ENCODE measurements around the gene TGFBR1. TPM values are rescaled to one million over a fixed set of nuclear protein-coding genes. Genes with fewer than 3 reads are reported as not detected.

Gene TGFBR1
- total RNA-seq, 4 donors from 2014 or later = 37.0 to 65.8 (median 48.8) TPM

- H3K27me3 ChIP-seq = no peaks in the 10 kb centered on the region
- H3K4me1 ChIP-seq = peaks cover 17 to 73% (median 32%) of the 10 kb centered on the region in 3 donors
- no peaks in the 10 kb centered on the region for H3K36me3 ChIP-seq
- H3K4me3 ChIP-seq = no peak overlapping the region
- 57 to 77% methylated on average over 2 of the region's 2 CpGs for WGBS, 2 donors (ENCODE audit: low coverage in 1 of 2)
- no peak for ATAC-seq
- peak overlapping the region in 1 of 4 donors; percentile 37 for H3K27ac ChIP-seq
- H3K9me3 ChIP-seq = no peaks in the 10 kb centered on the region
- no peak for TF ChIP-seq EP300 (IDR thresholded peaks at IDR 0.05)
- TF ChIP-seq POLR2A (IDR thresholded peaks at IDR 0.05) = no peak
- no peak for TF ChIP-seq CTCF (IDR thresholded peaks at IDR 0.05)
- TF ChIP-seq POLR2AphosphoS5 (IDR thresholded peaks at IDR 0.05) = no peak
Observed at GRCh38 chr9:99113414-99114048, 8.6 kb downstream of the TGFBR1 start.

GRCh38 chr9:99114049-99114440 lies 9.1 kb downstream of the TGFBR1 start:
- H3K4me3 ChIP-seq = no peak overlapping the region
- TF ChIP-seq CTCF (IDR thresholded peaks at IDR 0.05) (no peak), POLR2AphosphoS5 (IDR thresholded peaks at IDR 0.05) (no peak), POLR2A (IDR thresholded peaks at IDR 0.05) (no peak), EP300 (IDR thresholded peaks at IDR 0.05) (no peak)
- no peak for ATAC-seq
- H3K27me3 ChIP-seq = no peaks in the 10 kb centered on the region
- H3K9me3 ChIP-seq = no peaks in the 10 kb centered on the region
- H3K4me1 ChIP-seq = peaks cover 17 to 72% (median 30%) of the 10 kb centered on the region in 3 donors
- peak overlapping the region in 2 of 4 donors; percentile 20 to 37 for H3K27ac ChIP-seq
- H3K36me3 ChIP-seq = no peaks in the 10 kb centered on the region
- 40 to 70% methylated on average over 3 of the region's 3 CpGs for WGBS, 2 donors (ENCODE audit: low coverage in 1 of 2)

GRCh38 chr9:99114846-99115500 lies 10.1 kb downstream of the TGFBR1 start:
- Histone ChIP-seq H3K9me3 (no peaks in the 10 kb centered on the region), H3K4me3 (no peak overlapping the region), H3K27ac (peak overlapping the region in 2 of 4 donors; percentile 20 to 56), H3K27me3 (no peaks in the 10 kb centered on the region), H3K36me3 (no peaks in the 10 kb centered on the region), H3K4me1 (peaks cover 17 to 76% (median 25%) of the 10 kb centered on the region in 3 donors)
- 50 to 55% methylated on average over 4 to 6 of the region's 6 CpGs for WGBS, 2 donors (ENCODE audit: low coverage in 1 of 2)
- no peak for ATAC-seq
- TF ChIP-seq CTCF (IDR thresholded peaks at IDR 0.05) = no peak
- no peak for TF ChIP-seq POLR2AphosphoS5 (IDR thresholded peaks at IDR 0.05)
- no peak for TF ChIP-seq EP300 (IDR thresholded peaks at IDR 0.05)
- TF ChIP-seq POLR2A (IDR thresholded peaks at IDR 0.05) = no peak

- no peaks in the 10 kb centered on the region for H3K27me3 ChIP-seq
- no peak for TF ChIP-seq POLR2AphosphoS5 (IDR thresholded peaks at IDR 0.05)
- no peak for TF ChIP-seq CTCF (IDR thresholded peaks at IDR 0.05)
- no peak for TF ChIP-seq EP300 (IDR thresholded peaks at IDR 0.05)
- no peak for TF ChIP-seq POLR2A (IDR thresholded peaks at IDR 0.05)
- H3K27ac ChIP-seq = no peak overlapping the region
- H3K9me3 ChIP-seq = no peaks in the 10 kb centered on the region
- H3K4me1 ChIP-seq = peaks cover 15 to 73% (median 25%) of the 10 kb centered on the region in 3 donors
- 70 to 71% methylated on average over 3 of the region's 3 CpGs for WGBS, 2 donors (ENCODE audit: low coverage in 1 of 2)
- no peaks in the 10 kb centered on the region for H3K36me3 ChIP-seq
- no peak for ATAC-seq
- H3K4me3 ChIP-seq = no peak overlapping the region
Observed at GRCh38 chr9:99116003-99116411, 11.1 kb downstream of the TGFBR1 start.

Measured in gastroesophageal sphincter (tissue), 4 donors.